Urinary bladder (tissue), 4 donors: ENCODE data around the gene TEPSIN. TPM values are rescaled to one million over a fixed set of nuclear protein-coding genes. Genes with fewer than 3 reads are reported as not detected.

Experiments used
- DNase-seq: peaks from one replicate; pipeline ENCODE4 v3.0.0-alpha.2; 2015; ENCODE audit errors: extremely low spot score
- H3K27ac ChIP-seq: one replicate; pipeline ENCODE4 v1.5.1; 2013; ENCODE audit warnings: low read depth, mild to moderate bottlenecking, moderate library complexity
- H3K36me3 ChIP-seq: one replicate; pipeline ENCODE4 v1.6.1; 2013; ENCODE audit warnings: mild to moderate bottlenecking, moderate library complexity; ENCODE audit not compliant: insufficient read depth
- H3K4me1 ChIP-seq: one replicate; pipeline ENCODE4 v1.6.1; 2013; ENCODE audit warnings: mild to moderate bottlenecking, moderate library complexity; ENCODE audit not compliant: insufficient read depth
- H3K4me3 ChIP-seq: one replicate; pipeline ENCODE4 v1.5.1; 2013; ENCODE audit warnings: low read depth, low read length
- WGBS: extraction: QIAGEN DNeasy Blood & Tissue Kit; methylation state at CpG from one replicate; pipeline ENCODE4 v1.1.7; 2013; 5-methylcytosine and 5-hydroxymethylcytosine counted together
- polyA plus RNA-seq: library from polyadenylated mRNA; stranded (reverse); fragments of 200-250 nt; gene quantifications from one replicate; pipeline ENCODE4 v1.2.3, GENCODE V29; 2013
- total RNA-seq: library from RNA; depleted of rRNA; stranded (reverse); fragments of >200 nt; gene quantifications from one replicate; pipeline ENCODE4 v1.2.3, GENCODE V29; 2014
- donor health status: healthy with polysubstance abuse.
- donor health status: healthy.

TEPSIN gene
- total and polyA plus RNA-seq, 2 donors = 12.3 to 36.6 TPM

DNA sequence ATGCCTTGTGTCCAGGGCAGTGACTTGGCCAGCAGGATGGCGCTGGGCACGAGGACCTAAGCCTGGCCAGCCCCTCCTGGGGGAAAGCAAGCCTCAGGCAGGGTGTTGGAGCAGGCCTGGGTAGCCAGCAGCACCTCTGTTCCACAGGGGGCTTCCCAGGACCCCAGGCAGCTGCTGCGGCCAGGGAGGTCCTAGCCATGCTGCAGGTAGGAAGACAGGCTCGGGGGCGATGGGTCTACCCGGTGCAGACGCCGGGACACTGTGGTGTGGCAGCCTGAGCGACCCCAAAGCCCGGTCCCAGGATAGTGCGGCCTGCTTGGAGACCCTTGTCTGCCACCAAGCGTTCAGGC is 50.4 kb downstream of the TEPSIN start:
- Histone ChIP-seq H3K36me3 (no peaks in the 10 kb centered on the region), H3K27ac (no peak overlapping the region)
- WGBS = 96% methylated on average over 12 of the region's 12 CpGs

DNA sequence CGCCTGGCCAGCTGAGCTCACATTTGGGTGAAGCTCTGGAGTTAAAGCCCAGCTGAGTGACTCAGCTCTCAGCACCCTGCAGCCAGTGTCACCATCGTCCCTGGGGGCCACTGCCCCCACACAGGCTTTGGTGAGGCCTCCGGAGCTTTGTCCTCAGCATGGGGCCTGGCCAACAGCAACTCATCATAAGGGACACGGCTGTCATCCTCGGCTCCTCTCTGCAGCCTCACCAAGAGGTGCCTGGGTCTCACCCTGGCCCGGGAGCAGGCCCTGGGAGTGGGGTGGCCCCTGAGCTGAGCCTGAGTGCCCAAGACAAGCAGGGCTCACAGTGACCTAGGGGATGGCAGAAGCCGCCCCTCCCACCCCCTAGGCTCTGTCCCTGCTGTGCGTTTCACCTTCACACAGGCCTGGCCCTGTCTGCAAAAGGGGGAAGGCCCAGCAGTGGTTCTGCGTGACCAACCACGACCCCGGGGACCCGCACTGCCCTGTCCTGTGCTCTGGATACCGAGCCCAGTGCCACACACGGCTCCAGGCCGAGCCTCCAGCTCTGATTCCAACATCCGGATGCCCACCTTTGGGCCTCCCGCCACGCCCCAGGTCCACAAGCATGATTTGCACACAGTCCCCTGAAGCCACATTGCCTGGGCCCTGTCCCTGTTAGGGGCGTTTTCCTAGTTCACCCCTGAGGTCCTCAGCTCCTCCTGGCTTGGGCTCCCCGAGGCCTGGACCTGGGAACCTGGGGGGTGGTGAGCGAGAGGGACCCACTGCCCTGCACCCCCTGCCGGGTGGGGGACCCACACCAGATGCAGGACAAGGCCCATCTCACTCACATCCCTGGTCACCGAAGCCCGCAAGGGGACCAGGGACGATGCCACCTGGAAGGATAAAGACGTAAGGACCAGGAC is 51.0 kb downstream of the TEPSIN start:
- Histone ChIP-seq H3K4me3 (no peak overlapping the region), H3K27ac (no peak overlapping the region), H3K4me1 (no peaks in the 10 kb centered on the region), H3K36me3 (no peaks in the 10 kb centered on the region)
- 90% methylated on average over 26 of the region's 26 CpGs for WGBS
- no peak for DNase-seq

More for the DNA sequence above, 50.4 kb downstream of the TEPSIN start:
- no peak for DNase-seq
- Histone ChIP-seq H3K4me3 (no peak overlapping the region), H3K4me1 (no peaks in the 10 kb centered on the region)

DNA sequence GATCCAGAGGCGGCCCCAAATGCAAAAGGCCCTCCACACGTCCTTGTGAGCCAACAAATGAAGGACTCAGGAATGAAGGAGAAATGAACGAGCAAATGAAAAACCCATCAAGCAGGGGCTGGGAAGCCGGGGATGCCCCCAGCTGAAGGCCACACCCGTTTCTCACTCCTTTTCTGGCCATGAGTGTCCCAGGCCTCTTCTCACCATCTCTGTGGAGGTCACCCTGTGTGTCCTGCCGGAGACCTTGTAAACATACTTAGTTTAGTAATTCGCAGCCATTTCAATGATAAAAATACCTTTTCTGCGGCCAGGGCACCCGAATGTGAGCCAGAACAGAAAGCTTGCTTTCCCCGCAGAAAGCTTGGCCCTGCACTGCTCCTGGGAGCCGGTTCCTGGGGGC is 51.7 kb downstream of the TEPSIN start:
- H3K4me1 ChIP-seq = no peaks in the 10 kb centered on the region
- no peak overlapping the region for H3K4me3 ChIP-seq
- no peak for DNase-seq
- H3K27ac ChIP-seq = no peak overlapping the region
- H3K36me3 ChIP-seq = no peaks in the 10 kb centered on the region
- 92% methylated on average over 11 of the region's 11 CpGs for WGBS

DNA sequence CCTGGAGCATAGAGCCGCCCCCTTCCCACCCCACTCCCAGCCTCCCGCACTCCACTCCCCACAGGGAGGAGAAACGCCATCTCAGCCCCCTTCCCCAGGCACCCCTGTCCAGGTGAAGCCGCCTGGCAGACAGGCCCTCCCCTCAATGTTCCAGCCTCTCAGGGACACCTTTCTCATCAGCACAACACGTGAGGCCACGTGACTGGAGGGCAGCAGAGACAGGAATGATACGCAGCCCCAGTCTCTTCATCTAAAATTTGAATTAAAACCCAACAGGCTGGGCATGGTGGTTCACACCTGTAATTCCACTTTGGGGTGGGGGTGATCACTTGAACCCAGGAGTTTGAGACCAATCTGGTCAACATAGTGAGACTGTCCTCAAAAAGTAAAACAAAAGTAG is 52.7 kb downstream of the TEPSIN start:
- Histone ChIP-seq H3K36me3 (no peaks in the 10 kb centered on the region), H3K27ac (no peak overlapping the region), H3K4me3 (no peak overlapping the region), H3K4me1 (no peaks in the 10 kb centered on the region)
- DNase-seq = no peak
- WGBS = 79% methylated on average over 7 of the region's 7 CpGs

DNA sequence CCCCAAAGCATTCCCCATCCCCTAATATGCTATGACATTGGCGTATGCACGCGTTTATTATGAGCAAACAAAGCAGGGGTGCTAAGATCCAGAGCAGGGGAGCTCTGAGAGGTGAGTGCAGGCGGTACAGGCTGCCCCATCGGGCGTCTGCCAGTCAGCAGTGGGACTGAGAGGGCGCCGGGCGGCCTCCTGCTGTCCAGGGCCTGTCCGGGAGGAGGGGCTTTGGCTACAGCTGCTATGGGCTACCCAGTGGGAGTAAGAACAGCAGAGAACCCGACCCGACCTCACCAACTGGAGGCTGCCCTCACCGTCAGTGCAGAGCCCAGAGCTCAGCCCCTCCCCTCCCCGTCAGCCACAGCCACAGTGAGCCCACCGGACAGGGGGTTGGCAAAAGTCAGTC is 54.3 kb downstream of the TEPSIN start:
- Histone ChIP-seq H3K27ac (no peak overlapping the region), H3K4me1 (no peaks in the 10 kb centered on the region), H3K4me3 (no peak overlapping the region), H3K36me3 (no peaks in the 10 kb centered on the region)
- no peak for DNase-seq
- 26% methylated on average over 15 of the region's 15 CpGs for WGBS

DNA sequence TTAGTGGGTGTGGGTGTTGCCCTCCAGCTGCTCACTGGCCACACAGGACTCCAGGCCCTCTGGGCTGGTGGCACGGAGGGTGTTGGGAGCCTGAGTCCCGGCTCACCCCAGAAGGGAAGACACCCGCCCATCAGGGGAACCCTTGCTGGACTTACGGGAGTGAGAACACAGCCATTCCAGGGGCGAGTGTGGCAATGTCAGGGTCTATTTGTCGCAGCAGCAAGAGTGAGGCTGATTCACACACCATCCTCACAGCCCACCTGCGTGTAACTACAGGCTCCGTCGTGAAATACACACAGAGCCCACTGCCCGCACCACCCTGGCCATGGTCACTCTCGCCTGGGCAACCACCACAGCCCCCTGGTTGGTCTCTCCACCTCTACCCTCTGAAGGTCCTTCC is 55.0 kb downstream of the TEPSIN start:
- 88% methylated on average over 11 of the region's 11 CpGs for WGBS
- H3K4me3 ChIP-seq = no peak overlapping the region

DNA sequence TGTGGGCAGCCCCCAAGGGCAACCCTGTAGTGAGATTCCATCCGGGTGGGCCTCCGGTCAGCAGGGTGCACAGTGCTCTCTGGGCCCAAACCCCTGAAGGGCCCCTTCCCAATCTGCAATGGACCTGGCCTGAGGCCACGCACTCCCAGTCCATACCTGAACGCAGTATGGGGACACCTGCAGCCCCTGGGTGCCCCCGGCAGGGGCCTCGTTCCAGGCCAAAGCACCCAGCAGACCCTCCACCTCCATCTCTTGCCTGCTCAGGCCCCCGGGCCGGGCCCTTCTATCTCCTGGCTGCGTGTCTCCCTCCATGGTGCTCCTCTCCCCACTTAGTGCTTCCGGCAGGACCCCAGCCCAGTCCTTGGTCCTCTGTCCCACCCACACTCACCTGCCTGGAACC is 55.5 kb downstream of the TEPSIN start:
- 89% methylated on average over 10 of the region's 10 CpGs for WGBS
- Histone ChIP-seq H3K36me3 (no peaks in the 10 kb centered on the region), H3K4me3 (no peak overlapping the region), H3K27ac (no peak overlapping the region), H3K4me1 (no peaks in the 10 kb centered on the region)
- DNase-seq = no peak

More for the DNA sequence above, 55.0 kb downstream of the TEPSIN start:
- no peak for DNase-seq
- Histone ChIP-seq H3K27ac (no peak overlapping the region), H3K4me1 (no peaks in the 10 kb centered on the region), H3K36me3 (no peaks in the 10 kb centered on the region)

DNA sequence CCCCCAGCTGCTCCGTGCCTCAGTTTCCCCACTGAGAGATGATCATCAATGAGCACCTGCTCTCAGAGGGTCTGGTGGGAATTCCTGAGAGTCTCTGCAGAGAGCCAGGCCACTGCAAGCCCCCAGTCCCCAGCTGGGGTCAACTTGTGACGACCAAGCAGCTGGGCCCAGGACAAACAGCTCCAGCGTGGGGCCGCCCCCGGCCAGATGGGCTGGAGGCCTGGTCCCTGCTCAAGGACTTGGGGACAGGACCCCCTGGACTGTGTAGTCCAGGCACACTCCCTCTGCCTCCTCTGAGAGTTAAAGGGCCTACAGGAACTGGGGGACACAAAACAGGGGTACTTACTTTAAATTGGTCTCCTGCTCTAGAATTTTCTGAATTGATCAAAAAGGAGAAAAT is 56.3 kb downstream of the TEPSIN start:
- Histone ChIP-seq H3K36me3 (no peaks in the 10 kb centered on the region), H3K4me3 (no peak overlapping the region), H3K27ac (no peak overlapping the region), H3K4me1 (no peaks in the 10 kb centered on the region)
- WGBS = 87% methylated on average over 5 of the region's 5 CpGs
- no peak for DNase-seq

DNA sequence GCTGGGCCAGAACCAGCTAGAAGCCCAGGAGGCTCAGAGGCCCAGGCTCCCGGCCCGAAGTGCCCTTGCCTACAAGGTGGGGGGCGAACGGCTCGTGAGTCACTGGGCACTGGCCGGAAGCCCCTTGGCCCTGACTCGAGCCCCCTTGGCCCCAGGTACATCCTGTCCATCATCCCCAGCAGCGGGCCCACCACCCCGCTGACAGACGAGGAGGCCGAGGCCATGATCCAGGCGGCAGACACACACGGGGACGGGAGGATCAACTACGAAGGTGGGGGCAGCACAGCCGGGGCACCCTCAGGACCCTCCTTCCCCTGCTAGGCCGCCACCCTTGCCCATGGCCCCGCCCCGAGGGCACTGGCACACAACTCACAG is 57.1 kb downstream of the TEPSIN start:
- H3K4me1 ChIP-seq = no peaks in the 10 kb centered on the region
- WGBS = 95% methylated on average over 19 of the region's 19 CpGs
- no peak for DNase-seq
- H3K36me3 ChIP-seq = no peaks in the 10 kb centered on the region
- no peak overlapping the region for H3K4me3 ChIP-seq
- no peak overlapping the region for H3K27ac ChIP-seq

DNA sequence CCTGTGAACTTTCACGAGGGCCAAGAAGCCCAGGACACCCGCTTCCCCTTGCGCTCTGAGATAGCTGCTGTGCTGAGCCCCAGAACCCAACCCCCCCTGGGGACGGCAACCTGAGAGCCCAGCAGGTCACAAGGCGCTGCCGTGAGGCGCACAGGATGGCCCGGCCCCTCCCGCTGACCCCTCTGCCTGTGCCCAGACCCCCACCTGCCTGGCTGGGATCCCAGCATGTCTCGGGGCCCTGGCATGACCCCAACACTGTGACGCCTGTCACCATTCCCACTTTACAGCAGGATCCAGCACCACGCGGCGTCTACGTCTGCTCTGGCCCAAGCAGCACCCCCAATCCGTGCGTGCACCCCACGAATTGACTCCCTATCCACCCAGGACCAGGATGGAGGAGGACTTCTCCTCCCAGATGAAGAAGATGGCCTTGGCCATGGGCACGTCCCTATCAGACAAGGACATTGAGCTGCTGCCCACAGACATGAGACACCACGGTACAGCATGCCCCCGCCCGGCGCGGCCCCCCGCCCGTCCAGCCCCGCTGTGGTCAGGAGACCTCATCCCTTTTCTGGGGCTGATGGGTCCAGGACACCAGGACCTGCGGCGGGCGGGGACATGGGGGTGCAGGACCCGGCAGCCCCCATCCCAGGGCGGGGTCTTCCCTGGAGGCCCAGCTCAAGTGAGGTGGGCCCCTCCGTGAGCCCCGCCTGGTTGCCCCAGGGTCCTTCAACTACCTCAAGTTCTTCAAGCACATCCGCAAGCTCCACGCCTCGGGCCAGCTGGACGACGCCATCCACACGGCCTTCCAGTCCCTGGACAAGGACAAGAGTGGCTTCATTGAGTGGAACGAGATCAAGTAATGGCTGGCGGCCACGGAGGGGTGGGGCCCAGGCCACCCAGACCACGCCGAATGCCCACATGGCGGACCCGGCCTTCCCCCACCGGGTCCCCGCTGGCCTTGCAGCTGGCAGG is 57.7 kb downstream of the TEPSIN start:
- H3K27ac ChIP-seq = no peak overlapping the region
- H3K4me1 ChIP-seq = no peaks in the 10 kb centered on the region
- WGBS = 93% methylated on average over 49 of the region's 49 CpGs
- no peak for DNase-seq
- no peaks in the 10 kb centered on the region for H3K36me3 ChIP-seq
- H3K4me3 ChIP-seq = no peak overlapping the region

DNA sequence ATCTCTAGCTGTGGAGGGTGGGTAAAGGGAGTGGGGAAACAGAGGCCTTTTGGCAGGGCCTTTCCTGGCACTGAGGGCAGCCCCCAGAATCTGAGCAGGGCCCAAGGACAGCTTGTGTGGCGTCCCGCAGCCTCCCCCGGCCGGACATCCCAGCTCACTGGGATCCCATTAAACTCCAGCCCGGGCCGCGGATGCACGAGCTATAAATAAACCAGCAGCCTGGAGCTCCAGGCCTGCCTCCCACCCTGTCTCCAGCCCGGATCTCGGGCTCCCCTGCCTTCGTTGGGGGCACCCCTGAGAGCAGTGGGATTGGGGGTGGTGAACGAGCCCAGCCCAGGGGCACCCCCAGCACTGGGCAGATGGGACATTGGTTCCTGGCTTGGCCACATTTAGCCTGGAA is 59.0 kb downstream of the TEPSIN start:
- 29% methylated on average over 12 of the region's 12 CpGs for WGBS
- Histone ChIP-seq H3K4me3 (no peak overlapping the region), H3K36me3 (no peaks in the 10 kb centered on the region), H3K4me1 (no peaks in the 10 kb centered on the region), H3K27ac (no peak overlapping the region)
- no peak for DNase-seq

DNA sequence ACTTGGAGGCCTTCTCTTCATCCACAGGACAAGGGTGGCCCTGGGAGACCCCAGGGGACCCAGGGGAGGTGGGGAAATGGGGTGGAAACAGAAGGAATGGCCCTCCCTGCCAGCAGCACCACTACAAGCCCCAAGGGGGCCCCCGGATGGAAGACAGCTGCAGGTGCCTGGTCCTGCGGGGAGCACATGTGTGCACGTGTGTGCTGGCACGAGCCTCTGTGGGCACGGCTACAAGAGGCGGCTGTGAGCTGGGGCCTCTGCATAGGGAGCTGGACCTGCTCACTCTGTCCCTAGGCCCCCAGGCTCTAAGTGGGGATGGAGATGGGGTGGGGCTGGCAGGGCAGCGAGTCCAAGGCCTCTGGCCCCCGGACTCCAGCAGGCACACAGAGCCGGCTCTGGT is 59.6 kb downstream of the TEPSIN start:
- 64% methylated on average over 9 of the region's 9 CpGs for WGBS
- Histone ChIP-seq H3K36me3 (no peaks in the 10 kb centered on the region), H3K4me1 (no peaks in the 10 kb centered on the region), H3K4me3 (no peak overlapping the region), H3K27ac (no peak overlapping the region)
- DNase-seq = no peak
